NCI-H2171 (cell line): ENCODE results near the gene TRPM2.
"Not testable (repeated sequence)": the region's sequence is repeated elsewhere in the genome, so short reads cannot be mapped to it uniquely, and the experiment has no call there.

ENCODE experiments used
- DNase-seq: peaks from one replicate; lab custom pipeline; 2025; lab: John Stamatoyannopoulos, UW

TRPM2 gene

DNA sequence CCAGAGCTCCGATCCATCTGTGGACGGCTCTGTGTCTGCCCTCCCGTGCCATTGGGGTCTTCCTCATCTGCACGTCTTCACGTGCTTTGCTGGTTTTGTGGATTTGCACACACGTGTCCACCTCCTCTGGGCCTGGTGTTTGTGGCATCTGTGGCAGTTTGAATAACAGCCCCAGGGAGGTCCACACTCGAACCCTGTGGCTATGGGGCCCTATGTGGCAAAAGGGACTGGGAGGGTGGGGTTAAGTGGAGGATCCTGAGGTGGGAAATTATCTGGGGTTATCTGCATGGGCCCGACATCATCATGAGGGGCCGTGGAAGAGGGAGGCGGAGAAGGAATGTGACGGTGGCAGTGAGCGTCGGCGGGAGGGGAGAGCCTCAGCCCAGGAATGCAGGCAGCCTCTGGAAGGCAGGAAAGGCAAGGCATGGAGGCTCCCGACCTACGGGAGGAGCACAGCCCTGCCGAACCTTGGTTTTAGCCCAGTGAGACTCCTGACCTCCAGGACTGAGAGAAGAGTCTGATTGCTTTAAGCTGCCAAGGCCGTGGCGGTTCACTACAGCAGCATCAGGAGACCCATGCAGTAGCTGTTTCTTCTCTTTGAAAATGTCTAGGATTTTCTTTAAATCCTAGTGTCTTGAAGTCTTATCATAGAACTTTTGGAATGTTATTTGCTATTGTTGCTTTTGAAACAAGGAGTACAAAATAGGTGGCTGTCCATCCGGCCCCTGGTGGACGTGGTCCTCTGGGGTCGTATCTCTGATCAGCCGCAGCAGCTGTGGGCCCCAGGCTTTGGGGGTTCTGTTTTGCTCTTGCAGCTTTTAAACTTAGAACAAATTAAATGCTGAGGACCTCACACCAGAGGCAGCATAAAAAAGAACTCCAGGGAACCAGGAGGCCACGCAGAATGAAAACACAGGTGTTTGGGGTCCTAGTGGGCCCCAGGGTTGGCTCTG lies 61.9 kb downstream of the TRPM2 start:
- DNase-seq = no peak

DNA sequence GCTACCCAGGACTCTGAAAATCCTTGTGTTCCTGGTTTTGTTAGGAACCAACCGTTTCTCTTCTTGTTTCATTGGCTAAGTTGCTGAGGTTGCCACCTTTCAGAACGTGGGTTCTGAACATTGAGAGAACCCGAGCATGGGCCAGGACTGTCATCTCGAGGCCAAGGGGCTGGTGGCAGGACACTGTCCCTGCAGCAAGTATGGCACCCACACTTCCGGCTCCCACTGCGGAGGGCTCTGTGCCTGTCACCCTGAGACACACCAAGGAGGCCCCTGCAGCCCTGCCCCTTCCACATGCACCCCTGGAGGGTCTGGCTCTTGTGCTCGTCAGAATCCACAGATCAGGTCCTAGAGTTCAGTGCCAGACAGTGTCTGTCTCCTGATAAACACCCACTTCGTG lies 62.8 kb downstream of the TRPM2 start:
- DNase-seq = no peak

DNA sequence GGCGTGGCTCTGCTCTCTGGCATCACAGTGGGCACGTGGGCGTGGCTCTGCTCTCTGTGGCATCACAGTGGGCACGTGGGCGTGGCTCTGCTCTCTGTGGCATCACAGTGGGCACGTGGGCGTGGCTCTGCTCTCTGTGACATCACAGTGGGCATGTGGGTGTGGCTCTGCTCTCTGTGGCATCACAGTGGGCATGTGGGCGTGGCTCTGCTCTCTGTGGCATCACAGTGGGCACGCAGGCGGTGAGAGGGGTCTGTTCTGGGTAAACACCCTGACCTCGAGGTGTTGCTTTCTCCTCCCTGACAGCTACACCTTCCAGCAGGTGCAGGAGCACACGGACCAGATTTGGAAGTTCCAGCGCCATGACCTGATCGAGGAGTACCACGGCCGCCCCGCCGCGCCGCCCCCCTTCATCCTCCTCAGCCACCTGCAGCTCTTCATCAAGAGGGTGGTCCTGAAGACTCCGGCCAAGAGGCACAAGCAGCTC lies 64.2 kb downstream of the TRPM2 start:
- DNase-seq = not testable (repeated sequence)

DNA sequence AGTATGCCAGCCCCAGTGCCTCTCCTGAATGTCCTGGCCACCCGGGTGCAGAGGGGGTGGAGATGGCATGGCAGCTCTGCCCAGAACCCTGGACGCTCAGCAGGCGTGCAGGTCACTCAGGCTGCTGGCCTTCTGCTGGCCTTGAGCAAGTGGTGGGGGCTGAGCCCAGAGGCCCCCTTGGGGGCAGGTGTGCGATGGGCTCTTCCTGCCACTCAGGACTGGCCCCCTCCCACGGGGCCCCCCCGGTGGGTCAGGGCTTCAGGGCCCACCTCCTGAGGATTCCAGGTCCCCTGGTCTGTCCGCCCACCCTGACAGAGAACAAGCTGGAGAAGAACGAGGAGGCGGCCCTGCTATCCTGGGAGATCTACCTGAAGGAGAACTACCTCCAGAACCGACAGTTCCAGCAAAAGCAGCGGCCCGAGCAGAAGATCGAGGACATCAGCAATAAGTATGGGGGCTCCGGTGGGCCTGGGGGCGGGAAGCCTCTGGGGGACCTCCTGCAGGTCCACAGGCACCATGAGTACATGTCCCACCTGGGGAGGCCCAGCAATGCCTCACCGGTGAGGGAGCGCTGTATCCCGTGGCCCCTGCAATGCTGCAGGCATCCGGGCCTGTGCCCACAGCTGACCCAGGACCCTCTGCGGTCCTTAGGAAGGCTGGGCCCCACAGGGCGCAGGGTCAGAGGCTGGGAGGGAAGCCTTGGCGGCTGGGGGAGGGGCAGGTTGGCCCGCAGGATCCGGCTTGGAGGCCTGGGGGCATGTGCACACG lies 64.9 kb downstream of the TRPM2 start:
- DNase-seq = no peak

DNA sequence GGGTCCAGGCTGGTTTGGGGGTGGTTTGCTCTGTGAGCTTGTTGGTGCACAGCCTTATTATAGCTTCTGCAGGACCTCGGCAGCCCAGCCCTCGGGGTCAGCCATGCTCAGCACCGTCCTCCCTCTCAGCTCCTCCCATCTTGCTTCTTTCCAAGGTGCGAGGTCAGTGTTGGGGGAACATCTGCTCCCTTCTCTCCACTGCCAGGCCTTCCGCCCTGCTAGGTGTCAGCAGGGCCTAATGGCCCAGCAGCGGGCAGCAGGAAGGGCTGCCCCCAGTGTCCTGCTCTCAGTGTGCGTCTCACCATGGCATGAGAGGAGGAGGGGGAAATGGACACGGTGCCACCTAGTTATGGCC lies 65.4 kb downstream of the TRPM2 start:
- DNase-seq = no peak

DNA sequence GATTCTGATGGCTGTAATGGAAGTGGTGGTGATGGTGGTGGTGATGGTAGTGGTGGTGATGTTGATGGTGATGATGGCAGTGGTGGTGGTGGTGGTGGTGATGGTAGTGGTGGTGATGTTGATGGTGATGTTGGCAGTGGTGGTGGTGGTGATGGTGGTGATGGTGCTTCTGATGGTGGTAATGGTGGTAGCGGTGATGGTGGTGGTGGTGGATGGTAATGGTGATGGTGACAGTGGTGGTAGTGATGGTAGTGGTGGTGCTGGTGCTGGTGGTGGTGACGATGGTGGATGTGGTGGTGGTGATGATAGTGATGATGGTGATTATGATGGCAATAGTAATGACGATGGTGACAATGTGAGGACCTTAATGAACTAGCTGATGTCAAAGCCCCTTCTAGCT lies 66.3 kb downstream of the TRPM2 start:
- no peak for DNase-seq

DNA sequence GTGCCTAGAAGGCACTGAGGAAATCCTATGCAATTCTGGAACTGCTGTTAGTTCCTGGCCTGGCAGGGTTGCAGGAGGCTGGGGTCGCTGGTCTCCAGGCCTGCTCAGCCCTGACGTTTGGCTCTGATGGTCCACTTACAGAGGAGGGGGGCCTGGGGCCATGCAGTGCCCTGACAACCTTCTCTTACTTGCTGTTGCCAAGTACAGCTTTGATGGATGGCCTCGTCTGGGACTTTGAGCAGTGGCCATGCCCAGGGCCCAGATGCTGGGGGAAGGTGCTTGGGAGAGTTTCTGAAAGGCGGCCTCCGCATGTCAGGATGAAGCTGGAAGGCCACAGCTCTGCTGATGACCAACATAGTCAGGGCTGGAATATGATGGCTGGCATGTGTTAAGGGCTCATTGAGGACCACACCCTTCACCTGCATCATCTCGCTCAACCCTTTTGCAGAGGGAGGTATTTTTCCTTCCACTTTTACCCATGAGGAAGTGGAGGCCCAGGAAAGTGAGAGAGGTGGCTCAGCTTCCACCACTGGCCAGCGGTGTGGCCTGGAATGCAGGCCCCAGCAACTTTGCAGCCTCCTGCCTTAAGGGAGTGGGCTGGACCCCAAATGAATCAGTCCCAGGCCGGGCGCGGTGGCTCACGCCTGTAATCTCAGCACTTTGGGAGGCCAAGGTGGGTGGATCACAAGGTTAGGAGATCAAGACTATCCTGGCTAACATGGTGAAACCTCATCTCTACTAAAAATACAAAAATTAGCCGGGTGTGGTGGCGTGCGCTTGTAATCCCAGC lies 67.2 kb downstream of the TRPM2 start:
- no peak for DNase-seq

DNA sequence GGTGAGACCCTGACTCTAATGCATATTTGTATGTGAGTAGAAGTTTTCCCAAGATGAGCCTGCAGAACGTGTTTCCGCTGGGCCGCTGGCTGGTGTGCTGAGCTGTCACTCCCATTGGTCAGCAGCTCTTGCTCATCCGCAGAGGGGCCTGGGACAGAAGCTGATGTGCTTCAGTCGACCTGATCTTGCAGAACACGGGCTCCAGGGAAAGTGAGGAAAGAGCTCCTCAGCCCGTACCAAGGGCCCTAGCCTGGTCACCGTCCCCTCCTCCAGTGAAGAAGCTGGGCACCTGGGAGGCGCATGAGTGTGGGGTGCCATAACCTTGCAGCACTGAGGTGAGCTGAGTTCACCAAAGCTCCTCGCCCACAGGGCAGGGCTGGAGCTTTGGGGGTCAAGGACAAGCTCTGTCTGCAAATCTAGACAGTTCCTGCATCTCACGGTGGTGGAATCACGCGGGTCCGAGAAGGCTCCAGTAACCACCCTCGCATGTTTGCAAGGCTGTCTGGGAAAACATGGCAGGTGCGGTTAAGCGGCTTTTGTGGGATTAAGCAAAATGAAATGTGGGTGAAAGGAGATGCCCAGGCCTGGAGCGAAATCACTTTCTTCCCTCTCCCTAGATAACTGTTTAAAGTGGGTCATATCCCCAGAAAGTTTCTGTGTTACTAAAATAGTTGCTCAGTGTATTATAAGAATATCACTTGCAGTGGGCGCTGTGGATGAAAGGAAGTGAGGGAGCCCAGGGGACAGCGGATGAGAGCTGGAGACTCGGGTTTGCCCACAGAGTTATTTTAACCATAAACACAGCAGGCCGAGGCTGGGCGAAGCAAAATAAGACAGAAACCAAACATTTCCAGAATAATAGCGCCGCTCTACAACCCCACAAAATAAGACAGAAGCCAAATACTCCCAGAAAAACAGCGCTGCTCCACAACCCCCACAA lies 68.8 kb downstream of the TRPM2 start:
- DNase-seq = no peak

DNA sequence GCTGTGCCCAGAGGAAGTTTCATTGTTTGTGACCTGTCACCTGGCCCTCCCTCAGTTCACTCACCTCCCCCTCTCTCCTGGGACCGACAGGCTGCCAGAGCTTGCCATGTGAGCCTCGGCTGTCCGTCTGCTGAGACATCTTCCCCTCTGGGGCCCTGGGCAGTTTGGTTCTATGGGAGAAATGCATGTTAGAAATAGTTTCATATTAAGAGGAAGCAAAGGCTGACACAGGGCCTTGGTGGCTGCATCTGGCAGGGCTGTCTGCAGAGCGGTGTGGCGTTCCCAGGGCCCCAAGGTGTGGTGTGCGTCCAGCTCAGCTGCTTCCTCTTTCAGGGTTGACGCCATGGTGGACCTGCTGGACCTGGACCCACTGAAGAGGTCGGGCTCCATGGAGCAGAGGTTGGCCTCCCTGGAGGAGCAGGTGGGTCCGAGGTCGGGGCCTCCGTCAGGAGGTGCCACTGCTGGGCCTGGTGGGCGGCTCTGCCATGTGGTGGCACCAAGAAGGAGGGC lies 69.9 kb downstream of the TRPM2 start:
- no peak for DNase-seq

DNA sequence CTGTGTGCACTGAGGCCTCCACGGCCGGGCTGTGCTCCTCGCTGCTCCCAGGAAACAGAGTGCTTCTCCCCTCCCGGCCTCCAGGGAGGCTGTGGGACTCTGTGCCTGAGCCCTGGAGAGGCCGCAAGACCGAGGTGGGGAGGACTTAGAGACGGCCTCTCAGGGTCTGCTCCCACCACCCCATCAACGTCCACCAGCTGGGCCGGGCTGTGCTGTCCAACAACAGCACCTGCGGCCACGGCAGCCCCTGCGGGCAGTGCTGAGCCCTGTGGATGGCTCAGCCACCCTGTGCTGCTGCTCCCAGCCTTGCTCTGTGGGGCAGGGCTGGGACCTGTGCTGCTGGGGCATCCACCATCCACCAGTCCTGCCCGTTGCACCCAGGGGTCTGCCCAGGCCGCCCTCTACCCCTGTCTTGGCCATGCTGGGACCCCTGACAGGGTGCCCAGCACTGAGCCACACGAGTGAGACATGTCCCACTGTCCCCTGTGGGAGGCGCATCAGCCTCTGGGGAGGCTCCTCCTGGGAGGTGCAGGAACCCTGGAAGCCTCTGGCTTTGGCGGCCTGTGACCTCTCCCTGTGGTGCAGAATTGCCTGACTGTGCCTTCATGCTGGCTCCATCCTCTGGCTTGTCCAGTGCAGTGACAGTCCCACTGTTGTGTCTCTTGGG lies 70.7 kb downstream of the TRPM2 start:
- DNase-seq = no peak

DNA sequence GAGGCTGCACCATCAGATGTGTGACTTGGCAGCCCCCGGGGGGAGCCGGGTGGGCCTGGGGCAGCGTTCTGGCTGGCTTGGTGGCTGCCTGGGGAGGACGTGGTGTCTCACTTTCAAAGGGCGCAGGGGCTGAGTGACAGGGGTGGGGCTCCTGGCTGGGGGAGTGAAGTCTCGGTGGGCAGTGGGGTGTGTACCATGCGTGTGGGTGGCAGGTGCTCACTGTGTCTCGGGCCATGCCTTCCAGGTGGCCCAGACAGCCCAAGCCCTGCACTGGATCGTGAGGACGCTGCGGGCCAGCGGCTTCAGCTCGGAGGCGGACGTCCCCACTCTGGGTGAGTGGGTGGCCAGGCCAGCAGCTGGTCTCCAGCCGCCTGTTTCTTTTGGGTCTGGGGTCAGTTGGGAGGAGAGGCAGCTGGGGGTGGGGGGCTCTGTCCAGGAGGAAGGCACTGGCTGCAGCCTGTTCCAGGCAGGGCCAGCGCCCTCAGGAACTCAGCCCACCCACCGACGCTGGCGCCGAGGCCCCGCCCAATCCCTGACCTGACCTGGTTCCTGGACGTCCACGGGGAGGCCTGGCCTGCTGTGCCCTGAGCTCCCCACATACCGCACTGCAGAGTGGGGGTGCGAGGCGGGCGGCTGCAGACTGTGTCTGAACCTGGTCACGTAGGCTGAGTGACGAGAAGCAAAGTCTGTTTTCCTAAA lies 71.3 kb downstream of the TRPM2 start:
- DNase-seq = no peak

DNA sequence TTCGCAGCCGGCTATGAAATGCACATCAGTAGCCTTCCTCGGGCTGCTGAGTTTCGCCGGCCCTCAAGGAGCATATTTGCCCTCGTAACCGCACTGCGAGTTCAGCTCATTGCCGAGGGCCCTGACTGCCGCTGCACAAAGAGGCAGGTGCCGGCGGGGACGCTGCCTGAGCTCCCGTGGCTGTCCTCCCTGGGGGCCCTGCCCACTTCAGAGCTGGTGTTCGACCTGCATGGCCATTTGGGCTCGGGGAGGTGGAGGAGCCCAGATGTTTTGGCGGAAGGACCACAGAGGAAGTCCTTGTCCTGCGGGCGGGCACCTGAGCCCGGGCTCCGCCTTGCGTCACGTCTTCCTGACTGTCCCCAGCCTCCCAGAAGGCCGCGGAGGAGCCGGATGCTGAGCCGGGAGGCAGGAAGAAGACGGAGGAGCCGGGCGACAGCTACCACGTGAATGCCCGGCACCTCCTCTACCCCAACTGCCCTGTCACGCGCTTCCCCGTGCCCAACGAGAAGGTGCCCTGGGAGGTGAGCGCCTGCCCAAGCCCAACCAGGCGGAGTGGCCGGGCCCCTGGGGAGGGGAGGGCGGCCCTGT lies 72.0 kb downstream of the TRPM2 start:
- no peak for DNase-seq

DNA sequence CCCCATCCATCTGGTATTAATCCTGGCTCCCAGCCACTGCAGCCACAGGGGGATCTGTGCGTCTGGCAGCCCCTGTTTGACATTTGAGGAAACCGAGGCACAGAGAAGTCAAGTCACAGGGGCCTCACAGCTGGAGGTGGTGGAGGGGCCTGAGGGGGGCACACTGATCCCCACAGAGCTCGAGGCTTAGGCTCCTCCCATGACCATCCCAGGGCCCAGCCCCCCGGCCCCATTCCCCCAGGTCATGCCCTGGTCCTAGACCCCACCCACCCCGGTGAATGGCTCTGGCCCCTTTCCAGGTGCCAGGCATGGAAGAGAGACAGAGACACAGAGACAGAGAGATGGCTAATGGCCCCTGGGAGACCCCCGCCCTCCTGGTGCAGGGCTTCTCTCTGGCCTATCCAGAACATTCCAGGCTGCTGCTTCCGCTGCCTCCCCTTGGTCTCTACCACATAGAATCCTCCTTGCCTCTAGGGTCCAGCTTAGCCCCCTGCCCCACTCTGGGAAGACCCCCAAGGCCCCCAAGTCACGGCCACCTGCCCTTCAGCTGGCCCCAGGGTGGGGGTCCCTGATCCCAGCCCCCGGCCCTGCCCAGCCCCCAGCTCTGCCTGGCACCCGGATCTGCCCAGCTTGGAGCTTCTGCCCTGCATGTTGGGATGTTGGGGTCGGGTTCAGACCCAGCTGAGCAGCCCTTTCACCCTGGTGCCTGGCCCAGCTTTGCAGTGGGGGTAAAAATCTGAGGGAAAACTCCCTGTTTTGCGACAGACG lies 72.7 kb downstream of the TRPM2 start:
- no peak for DNase-seq

DNA sequence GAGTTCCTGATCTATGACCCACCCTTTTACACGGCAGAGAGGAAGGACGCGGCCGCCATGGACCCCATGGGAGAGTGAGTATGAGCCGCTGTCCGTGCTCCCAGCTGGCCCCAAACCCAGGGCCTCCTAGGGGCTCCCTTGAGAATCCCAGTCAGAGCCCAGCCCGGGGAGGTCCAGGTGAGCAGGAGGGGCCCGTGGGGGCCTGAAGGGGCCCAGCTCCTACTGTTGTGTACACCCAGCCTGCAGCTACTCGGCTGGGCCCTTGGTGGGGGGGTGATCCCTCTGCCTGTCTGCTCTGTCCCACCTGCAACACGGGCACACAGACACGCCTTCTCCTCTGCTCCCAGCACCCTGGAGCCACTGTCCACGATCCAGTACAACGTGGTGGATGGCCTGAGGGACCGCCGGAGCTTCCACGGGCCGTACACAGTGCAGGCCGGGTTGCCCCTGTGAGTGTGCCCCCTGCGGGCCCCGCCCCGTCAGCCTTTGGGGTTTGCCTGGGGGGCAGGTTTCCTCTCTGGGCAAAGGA lies 73.3 kb downstream of the TRPM2 start:
- DNase-seq = no peak

DNA sequence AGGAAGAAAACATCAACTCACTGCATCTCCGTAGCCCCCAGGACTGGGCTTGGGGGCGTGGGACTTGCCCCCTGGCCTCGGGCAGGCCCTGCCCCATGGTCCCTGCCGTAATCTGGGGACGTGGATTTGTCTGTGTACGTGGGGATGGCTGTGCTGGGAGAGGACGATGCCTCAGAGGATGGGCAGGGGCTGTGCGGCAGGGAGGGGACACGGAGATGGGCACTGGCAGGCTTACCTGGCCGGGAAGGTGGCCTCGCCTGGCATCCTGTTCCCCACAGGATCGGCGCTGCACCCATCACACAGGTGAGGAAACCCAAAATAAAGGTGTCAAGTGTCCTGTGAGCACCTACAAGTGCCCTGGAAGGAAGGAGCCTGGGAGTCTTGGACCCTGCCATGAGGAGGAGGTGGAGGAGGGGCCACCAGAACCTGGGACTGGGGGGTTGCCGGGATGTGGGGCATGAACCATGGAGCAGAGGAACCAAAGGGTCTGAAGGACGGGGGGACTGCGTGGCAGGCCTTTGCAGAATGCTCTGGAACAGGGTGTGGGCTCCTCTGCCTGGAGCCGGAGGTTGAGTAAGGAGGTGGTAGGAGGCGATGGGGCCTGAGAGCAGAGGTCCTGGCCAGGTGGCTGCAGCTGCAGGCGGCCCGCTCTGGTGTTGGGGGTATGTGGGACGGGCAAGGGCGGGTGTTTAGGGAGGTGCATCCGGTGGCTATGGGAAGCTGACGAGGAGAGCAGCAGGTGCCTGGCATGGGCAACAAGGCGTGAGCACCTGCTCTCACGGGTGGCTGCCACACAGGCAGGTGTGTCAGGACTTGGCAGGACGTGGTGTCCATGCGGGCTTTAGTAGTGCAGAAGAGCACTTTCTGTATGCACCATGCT lies 74.1 kb downstream of the TRPM2 start:
- DNase-seq = no peak

DNA sequence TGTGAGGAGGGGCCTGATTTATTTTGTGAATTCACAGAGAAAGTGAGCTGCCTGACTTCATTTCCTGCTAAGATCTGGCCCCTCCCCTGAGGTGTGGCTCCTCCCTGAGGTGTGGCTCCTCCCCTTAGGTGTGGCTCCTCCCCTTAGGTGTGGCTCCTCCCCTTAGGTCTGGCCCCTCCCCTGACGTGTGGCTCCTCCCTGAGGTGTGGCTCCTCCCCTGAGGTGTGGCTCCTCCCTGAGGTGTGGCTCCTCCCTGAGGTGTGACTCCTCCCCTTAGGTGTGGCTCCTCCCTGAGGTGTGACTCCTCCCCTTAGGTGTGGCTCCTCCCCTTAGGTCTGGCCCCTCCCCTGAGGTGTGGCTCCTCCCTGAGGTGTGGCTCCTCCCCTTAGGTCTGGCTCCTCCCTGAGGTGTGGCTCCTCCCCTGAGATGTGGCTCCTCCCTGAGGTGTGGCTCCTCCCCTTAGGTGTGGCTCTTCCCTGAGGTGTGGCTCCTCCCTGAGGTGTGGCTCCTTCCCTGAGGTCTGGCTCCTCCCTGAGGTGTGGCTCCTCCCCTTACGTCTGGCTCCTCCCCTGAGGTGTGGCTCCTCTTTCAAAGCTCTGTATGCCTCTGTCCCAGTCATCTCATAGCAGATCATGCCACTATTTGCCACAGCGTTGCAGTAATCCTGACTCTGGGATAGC lies 75.0 kb downstream of the TRPM2 start:
- DNase-seq = no peak

DNA sequence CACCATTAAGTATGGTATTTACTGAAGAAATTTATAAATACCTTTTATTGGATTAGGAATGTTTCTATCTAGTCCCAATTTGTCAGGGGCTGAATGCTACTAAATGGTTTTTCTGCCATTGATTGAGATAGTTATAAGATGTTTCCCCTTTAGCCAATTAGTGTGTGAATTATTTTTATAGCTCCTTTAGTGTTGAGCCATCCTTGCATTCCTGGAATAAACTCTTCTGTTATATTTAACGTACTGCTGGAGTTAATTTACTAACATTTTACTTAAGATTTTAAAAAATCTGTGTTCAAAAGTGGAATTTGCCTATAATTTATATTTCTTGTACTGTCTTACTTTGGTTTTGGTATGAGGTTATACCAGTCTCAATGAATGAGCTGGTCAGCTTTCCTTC lies 76.5 kb downstream of the TRPM2 start:
- no peak for DNase-seq
